Measurements from ENCODE around the gene CSNK1G2. TPM values are rescaled to one million over a fixed set of nuclear protein-coding genes. Genes with fewer than 3 reads are reported as not detected.

Gene CSNK1G2
- total and polyA plus RNA-seq, 2 experiments from 2014 or later, result 39.6 to 147 TPM

DNA sequence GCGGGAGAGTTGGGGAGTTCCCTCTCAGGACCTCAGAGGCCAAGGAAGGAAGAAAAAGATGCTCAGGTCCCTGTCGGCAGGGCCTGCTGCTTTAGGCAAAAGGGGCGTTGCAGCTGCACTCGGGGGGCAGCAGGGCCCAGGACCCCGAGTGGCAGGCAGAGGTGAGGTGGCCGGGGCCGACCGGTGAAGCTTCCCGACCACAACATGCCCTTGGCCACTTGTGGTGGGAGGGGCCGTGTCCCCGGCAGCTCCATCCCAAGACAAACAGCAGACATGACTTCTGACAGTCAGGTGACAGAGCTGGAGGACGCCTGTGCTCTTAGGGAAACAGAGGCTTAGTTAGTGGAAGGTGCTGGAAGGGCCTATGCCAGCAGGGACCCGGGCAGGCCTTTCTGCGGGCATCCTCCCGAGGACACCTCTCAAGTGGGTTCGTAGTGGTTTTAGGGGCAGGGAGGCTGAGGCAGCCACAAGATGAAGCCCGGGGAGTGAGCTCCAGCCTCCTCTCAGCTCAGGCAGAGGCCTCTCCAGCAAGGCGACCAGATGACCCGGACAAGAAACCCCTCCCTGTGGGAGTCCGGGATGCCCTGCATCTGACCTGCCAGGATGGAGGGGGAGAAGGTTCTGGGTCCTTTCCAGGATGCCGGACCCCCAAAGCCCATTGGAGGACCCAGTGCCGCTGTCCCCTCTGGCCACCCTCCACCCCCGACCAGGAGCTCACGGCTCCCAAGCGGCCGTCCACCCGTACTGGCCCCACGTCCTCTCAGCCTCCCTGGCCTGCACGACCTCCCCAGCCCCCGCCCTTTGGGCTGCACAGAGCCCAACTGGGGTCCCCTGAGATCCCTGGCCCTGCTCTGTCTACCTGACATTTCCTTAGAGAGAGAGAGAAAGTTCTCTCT is 50.3 kb downstream of the CSNK1G2 start (continued):
- TF ChIP-seq, protein P1, sequence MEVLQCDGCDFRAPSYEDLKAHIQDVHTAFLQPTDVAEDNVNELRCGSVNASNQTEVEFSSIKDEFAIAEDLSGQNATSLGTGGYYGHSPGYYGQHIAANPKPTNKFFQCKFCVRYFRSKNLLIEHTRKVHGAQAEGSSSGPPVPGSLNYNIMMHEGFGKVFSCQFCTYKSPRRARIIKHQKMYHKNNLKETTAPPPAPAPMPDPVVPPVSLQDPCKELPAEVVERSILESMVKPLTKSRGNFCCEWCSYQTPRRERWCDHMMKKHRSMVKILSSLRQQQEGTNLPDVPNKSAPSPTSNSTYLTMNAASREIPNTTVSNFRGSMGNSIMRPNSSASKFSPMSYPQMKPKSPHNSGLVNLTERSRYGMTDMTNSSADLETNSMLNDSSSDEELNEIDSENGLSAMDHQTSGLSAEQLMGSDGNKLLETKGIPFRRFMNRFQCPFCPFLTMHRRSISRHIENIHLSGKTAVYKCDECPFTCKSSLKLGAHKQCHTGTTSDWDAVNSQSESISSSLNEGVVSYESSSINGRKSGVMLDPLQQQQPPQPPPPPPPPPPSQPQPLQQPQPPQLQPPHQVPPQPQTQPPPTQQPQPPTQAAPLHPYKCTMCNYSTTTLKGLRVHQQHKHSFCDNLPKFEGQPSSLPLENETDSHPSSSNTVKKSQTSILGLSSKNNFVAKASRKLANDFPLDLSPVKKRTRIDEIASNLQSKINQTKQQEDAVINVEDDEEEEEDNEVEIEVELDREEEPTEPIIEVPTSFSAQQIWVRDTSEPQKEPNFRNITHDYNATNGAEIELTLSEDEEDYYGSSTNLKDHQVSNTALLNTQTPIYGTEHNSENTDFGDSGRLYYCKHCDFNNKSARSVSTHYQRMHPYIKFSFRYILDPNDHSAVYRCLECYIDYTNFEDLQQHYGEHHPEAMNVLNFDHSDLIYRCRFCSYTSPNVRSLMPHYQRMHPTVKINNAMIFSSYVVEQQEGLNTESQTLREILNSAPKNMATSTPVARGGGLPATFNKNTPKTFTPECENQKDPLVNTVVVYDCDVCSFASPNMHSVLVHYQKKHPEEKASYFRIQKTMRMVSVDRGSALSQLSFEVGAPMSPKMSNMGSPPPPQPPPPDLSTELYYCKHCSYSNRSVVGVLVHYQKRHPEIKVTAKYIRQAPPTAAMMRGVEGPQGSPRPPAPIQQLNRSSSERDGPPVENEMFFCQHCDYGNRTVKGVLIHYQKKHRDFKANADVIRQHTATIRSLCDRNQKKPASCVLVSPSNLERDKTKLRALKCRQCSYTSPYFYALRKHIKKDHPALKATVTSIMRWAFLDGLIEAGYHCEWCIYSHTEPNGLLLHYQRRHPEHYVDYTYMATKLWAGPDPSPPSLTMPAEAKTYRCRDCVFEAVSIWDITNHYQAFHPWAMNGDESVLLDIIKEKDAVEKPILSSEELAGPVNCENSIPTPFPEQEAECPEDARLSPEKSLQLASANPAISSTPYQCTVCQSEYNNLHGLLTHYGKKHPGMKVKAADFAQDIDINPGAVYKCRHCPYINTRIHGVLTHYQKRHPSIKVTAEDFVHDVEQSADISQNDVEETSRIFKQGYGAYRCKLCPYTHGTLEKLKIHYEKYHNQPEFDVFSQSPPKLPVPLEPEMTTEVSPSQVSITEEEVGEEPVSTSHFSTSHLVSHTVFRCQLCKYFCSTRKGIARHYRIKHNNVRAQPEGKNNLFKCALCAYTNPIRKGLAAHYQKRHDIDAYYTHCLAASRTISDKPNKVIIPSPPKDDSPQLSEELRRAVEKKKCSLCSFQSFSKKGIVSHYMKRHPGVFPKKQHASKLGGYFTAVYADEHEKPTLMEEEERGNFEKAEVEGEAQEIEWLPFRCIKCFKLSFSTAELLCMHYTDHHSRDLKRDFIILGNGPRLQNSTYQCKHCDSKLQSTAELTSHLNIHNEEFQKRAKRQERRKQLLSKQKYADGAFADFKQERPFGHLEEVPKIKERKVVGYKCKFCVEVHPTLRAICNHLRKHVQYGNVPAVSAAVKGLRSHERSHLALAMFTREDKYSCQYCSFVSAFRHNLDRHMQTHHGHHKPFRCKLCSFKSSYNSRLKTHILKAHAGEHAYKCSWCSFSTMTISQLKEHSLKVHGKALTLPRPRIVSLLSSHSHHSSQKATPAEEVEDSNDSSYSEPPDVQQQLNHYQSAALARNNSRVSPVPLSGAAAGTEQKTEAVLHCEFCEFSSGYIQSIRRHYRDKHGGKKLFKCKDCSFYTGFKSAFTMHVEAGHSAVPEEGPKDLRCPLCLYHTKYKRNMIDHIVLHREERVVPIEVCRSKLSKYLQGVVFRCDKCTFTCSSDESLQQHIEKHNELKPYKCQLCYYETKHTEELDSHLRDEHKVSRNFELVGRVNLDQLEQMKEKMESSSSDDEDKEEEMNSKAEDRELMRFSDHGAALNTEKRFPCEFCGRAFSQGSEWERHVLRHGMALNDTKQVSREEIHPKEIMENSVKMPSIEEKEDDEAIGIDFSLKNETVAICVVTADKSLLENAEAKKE (CRISPR knock-in tag; IDR thresholded peaks at IDR 0.05), result no peak
- TF ChIP-seq POLR2AphosphoS5 (IDR thresholded peaks at IDR 0.05; ENCODE audit: low read depth) (no peak), EZH2 (IDR thresholded peaks at IDR 0.05; ENCODE audit: low read depth, unreplicated experiment) (no peak), ZNF331 (CRISPR knock-in tag; IDR thresholded peaks at IDR 0.05; ENCODE audit: low read depth) (no peak), STAT1 (IDR thresholded peaks at IDR 0.05; ENCODE audit: unreplicated experiment) (no peak)
- TF ChIP-seq, protein P2, sequence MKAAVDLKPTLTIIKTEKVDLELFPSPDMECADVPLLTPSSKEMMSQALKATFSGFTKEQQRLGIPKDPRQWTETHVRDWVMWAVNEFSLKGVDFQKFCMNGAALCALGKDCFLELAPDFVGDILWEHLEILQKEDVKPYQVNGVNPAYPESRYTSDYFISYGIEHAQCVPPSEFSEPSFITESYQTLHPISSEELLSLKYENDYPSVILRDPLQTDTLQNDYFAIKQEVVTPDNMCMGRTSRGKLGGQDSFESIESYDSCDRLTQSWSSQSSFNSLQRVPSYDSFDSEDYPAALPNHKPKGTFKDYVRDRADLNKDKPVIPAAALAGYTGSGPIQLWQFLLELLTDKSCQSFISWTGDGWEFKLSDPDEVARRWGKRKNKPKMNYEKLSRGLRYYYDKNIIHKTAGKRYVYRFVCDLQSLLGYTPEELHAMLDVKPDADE (IDR thresholded peaks at IDR 0.05), result no peak

DNA sequence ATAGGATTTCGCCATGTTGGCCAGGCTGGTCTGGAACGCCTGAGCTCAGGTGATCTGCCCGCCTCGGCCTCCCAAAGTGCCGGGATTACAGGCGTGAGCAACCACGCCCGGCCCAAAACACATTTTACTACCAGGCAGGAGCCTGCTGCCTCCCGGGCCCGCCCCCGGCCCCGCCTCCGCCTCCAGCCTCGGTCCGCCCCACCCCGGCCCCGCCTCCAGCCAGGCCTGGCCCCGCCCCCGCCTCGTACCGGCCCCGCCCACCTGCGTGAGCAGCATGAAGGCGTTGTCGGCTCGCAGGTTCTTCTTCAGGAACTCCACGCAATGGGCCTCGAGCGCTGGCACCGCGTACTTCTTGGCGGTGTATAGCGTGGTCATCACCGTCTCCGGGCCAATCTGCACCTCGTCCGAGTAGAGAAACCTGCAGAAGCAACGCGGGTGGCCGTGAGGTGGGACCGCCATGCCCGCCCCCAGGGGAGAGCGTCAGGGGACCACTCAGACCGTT is 51.8 kb downstream of the CSNK1G2 start:
- Histone ChIP-seq H3K4me2 (no peak overlapping the region), H3K4me1 (ENCODE audit: insufficient read depth) (no peaks in the 10 kb centered on the region), H4K20me1 (replicated peaks; ENCODE audit: insufficient read depth) (peaks cover 10% of the 10 kb centered on the region), H2AFZ (no peak overlapping the region), H3K79me2 (replicated peaks; ENCODE audit: insufficient read depth) (no peaks in the 10 kb centered on the region), H3K4me3 (no peak overlapping the region), H3K36me3 (ENCODE audit: insufficient read depth) (peaks cover 6% of the 10 kb centered on the region; the same call in 1 of the 2 replicates), H3K27ac (ENCODE audit: low read depth) (no peak overlapping the region), H3K9me2 (ENCODE audit: insufficient read depth) (0 out of 2 replicates have a peak, but pooled peaks cover 4% of the 10 kb centered on the region), H3K27me3 (ENCODE audit: insufficient read depth) (no peaks in the 10 kb centered on the region), H3F3A (replicated peaks; ENCODE audit: low read depth) (peaks cover 19% of the 10 kb centered on the region)
- ATAC-seq, result peak; percentile 78
- Mint-ChIP-seq H3K4me3 (no peak overlapping the region), H3K9me3 (peaks cover 6% of the 10 kb centered on the region; the same call in 2 of the 3 replicates), H3K27me3 (ENCODE audit: insufficient read depth, low read depth, poor library complexity) (peaks cover 12% of the 10 kb centered on the region), H3K36me3 (ENCODE audit: low read depth) (peaks cover 49% of the 10 kb centered on the region), H3K27ac (no peak overlapping the region), H3K4me1 (no peaks in the 10 kb centered on the region)
- peak; percentile 85 for DNase-seq (ENCODE audit: low spot score)
- TF ChIP-seq STAT1 (IDR thresholded peaks at IDR 0.05; ENCODE audit: unreplicated experiment) (no peak), ZNF331 (CRISPR knock-in tag; IDR thresholded peaks at IDR 0.05; ENCODE audit: low read depth) (no peak), POLR2AphosphoS5 (IDR thresholded peaks at IDR 0.05; ENCODE audit: low read depth) (no peak)

All from GM23338 (cell line).